NCI-H345 treated with DMSO at 0.1 percent for 48 hours (cell line): ENCODE data around the gene FOXD4.
"Not testable (repeated sequence)": the region's sequence is repeated elsewhere in the genome, so short reads cannot be mapped to it uniquely, and the experiment has no call there.

Source experiments
- DNase-seq: peaks from one replicate; lab custom pipeline; 2025; ENCODE audit not compliant: unreplicated experiment; lab: John Stamatoyannopoulos, UW

Gene FOXD4

DNA sequence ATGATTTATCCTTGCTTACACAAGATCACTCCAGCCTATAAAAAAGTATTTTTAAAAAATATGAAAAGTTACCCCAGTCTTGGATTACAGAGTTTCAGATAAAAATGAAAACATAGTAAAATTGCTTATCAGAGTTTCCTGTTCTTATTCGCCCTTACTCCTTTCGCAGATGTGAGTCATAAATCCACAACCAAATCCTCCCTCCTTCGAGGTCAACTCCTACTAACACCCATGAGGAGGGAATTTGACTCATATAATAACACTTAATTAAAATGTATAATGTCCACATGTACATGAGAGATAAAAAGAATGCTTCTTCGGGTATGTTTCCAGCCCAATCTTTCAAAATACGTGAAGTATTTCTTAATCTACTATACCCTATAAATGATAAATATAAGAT lies 23.9 kb downstream of the FOXD4 start:
- not testable (repeated sequence) for DNase-seq

DNA sequence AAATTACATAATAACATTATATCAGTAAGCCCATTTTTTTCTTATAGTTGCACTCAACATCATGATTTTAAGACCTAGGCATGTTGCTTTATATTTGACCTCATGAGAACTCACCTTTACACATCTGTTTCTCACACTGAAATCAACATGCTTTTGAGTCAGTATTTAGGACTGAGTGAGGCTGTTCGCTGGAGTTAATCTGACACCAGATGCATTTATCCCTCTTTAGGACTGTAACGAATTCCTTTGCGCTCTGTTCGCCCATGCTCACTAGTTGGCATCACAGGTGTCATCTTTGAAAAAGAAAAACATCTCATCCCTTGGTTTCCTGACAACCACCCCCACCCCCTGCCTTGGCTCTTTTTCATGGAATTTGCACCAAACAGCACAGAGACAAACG lies 24.3 kb downstream of the FOXD4 start:
- DNase-seq, result not testable (repeated sequence)

DNA sequence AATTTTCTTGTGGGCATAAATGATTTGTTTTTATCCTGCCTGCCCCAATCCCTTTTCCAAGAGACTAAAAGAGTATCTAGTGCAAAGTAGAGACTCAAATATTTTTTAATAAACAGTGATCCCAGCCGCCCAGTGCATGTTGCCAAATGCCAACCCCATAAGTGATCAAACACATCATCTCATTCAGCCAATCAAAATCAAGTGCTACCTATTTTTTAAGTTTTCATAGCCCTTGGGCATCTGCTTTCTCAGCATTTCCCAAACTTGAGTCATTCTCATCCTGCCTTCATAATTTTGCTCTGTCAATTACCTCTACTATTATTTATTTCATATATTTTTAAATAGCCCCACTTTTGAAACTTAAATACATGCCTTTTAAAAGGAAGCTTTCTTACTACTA lies 27.4 kb downstream of the FOXD4 start:
- DNase-seq, result not testable (repeated sequence)

DNA sequence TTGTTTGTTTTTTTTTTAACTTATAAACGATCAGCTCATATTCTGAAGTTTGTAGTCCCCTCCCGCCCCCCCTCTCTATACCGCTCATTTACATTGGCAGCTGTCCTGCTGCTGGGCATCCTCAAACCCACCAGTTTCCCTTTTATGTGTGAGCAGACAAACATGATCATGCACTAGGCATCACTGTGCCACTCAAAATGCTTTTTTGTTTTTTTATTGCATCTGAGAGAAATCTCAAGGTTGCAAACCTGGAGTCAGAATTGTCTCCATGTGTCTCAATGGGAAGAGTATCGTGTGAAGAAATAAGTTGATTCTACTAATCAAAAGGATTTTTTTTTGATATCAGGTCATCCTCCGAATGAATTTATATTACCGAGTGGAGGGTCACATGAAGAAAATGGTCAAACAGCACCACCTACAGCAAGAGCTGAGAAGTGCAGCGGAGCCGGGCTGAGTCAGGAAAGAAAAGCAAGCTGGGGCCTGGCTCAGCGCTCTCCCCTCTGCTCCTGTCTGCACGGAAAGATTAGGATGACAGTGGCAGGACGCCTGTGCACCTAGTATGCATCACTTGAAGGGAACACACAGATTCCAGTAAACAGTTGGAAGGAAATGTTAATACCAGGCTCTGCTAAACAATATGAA lies 29.7 kb downstream of the FOXD4 start:
- DNase-seq, result not testable (repeated sequence)

DNA sequence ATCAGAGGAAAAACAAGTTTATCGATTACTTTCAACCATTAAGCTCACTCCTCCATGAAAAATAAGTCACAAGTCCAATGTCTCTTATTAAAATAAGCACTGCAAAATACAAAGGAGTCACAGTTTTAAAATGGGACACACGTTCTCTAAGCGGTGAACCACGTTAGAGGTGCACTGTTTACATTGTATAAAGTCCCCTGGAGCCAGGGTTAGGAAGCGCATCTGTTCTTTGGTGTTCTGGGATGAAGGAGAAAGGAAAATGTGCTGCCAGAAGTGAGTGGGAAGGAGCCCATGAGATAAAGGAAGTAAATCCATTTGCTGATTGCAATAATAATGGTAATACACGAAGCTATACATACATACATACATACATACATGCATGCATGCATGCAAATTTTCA lies 30.4 kb downstream of the FOXD4 start:
- DNase-seq, result not testable (repeated sequence)

DNA sequence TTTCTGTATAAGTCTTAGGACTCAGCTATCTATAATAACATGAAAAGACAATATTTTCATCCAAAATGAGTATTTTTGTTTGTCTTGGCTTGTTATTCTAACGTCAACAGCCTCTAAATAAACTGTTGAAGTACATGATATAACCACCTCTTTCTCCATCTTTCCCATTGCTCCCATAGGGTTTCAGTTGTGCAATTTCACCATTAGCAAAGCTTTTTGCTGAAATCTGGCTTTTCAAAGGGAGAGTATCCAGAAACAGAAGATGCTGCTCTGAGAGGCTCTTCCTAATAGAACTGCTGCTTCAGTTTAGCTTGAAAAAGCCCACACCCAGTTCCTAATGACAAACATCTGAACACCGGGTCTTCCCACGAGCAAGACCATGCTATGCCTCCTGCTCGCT lies 31.1 kb downstream of the FOXD4 start:
- not testable (repeated sequence) for DNase-seq

DNA sequence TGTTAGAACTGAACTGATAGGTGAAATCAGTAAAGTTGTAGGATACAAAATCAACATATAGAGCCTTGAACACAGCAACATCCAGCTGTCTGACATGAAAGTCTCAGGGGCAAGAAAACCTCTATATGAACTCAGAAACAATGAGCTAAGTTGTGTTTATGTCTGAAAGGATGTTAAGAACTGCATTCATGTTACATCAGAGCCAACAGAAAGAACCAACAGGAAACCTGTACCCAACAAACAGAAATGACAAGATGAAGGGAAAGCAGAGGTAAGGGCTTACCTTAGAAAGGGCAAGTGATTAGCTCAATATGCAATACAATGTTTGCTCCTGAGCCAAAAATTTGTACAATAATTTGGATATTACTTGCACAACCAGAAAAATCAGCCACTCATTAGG lies 31.5 kb downstream of the FOXD4 start:
- not testable (repeated sequence) for DNase-seq

DNA sequence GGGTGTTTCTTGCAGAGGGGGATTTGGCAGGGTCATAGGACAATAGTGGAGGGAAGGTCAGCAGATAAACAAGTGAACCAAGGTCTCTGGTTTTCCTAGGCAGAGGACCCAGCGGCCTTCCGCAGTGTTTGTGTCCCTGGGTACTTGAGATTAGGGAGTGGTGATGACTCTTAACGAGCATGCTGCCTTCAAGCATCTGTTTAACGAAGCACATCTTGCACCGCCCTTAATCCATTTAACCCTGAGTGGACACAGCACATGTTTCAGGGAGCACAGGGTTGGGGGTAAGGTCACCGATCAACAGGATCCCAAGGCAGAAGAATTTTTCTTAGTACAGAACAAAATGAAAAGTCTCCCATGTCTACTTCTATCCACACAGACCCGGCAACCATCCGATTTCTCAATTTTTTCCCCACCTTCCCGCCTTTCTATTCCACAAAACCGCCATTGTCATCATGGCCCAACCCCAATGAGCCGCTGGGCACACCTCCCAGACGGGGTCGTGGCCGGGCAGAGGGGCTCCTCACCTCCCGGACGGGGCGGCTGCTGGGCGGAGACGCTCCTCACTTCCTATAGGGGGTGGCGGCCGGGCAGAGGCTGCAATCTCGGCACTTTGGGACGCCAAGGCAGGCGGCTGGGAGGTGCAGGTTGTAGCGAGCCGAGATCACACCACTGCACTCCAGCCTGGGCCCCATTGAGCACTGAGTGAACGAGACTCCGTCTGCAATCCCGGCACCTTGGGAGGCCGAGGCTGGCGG lies 35.1 kb downstream of the FOXD4 start:
- not testable (repeated sequence) for DNase-seq

DNA sequence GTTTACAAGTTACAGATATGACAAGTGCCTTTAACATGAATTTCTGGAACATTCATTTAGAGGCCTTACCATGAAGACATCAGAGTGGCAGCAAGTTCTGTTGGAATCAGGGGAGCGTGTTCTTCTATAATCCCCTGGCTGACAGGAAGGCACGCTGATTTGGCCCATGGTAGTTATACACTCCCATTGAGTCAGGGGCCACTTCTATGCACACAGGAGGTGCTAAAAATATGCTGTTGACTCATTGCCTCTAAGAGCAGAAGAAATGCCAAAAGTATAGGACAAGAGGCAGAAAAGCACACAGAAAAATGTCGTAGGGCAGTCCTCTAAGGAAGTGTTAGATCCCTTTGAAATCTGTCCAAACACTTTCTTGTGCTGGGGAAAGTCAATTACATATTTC lies 39.9 kb downstream of the FOXD4 start:
- not testable (repeated sequence) for DNase-seq

DNA sequence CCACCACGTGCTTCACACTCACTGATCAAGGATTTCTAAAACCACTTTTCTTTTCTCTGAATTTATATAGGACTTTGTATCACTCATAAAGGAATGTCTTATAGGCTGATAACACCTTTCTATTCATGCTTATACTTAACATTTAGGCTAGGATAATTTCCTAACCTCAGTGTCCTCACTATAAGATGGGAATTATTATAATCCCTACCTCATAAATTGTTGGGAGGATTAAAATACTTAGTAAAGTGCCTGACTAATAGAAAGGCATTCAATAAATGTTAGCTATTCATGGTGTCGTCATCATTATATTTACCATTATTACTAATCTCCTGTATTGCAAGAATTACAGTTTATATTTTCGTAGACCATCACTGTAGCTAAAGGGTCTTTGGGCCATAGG lies 41.8 kb downstream of the FOXD4 start:
- not testable (repeated sequence) for DNase-seq

DNA sequence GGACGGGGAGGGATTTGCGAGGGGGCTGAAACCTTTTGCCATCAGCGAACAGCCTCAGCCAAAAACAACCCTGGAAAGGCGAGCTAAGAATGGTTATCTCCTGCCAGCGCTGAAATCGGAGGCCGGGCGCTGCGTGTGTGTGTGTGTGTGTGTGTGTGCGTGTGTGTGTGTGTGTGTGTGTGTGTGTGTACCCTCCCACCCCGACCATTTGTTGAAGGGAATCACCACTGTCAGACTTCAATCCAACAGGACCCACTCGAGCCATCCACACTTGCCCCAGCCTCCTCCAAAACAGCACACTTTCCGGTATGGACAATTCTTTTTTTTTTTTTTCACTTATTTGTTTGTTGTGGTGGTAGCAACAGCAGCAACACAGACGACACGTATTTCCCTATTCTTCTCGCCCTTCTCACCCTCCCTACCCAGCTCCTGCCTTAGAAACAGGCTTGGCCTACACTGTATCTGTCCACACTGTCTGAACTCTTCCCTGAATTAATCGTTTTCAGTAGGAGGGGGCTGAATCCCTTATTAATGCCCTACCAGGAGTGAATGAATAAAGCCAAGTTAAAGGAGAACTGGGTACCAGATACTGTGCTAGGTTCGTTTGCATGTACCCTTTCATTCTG lies 44.2 kb downstream of the FOXD4 start:
- not testable (repeated sequence) for DNase-seq

DNA sequence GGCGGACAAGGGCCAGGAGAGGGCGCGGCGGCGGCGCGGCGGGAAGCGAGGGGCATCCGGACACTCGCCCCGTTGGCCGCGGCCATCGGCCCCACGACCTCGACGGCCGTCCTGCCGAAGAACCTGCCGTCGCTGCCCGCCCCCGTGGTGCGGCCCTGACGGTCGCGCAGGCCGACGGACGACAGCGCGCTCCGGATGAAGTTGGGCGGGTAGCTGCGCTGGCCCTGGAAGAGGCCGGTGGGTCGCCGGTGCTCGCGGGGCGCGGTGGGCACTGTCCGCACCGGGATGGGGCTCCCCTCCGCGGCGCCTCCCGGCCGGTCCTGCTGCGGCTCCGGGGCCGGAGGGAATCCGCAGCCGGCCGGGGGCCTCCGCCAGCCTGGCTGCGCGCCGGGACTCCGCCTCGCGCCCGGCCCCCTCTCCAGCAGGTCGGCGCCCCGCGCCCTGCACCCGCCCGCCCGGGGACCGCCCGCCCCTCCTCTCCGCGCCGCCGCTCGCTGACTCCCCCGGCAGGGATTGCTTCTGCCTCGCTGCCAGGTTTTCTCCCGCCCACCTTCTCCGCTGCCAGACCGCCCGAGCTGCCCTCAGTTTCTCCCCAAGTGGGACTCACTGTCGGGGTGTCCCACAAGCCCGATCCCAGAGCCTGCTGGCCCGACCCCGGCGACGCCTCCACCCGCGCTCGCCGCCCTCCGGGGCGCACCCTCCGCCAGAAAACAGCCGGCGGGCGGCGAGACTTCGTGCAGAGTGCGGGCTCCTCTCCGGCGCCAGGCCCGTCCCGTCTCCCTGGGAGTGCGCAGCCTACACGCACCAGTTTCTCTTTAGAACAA lies 44.9 kb downstream of the FOXD4 start:
- DNase-seq, result not testable (repeated sequence)
